HFF-Myc (cell line): ENCODE data around the gene WSB1.

Experiments
- DNase-seq: peaks from one replicate; pipeline ENCODE4 v3.0.0-alpha.2; 2011; ENCODE audit warnings: low read depth; ENCODE audit errors: extremely low read depth
- H3K4me3 ChIP-seq: replicated peaks from 2 replicates; pipeline ENCODE4 v1.5.1; 2011; ENCODE audit warnings: low read depth, mild to moderate bottlenecking, control low read depth, low read length
- TF ChIP-seq, protein P1 (sequence below): IDR thresholded peaks from 2 replicates; pipeline ENCODE4 v1.5.1; 2012; ENCODE audit warnings: mild to moderate bottlenecking, low read depth, low read length, control low read depth; ENCODE audit errors: missing control alignments

The WSB1 gene

DNA sequence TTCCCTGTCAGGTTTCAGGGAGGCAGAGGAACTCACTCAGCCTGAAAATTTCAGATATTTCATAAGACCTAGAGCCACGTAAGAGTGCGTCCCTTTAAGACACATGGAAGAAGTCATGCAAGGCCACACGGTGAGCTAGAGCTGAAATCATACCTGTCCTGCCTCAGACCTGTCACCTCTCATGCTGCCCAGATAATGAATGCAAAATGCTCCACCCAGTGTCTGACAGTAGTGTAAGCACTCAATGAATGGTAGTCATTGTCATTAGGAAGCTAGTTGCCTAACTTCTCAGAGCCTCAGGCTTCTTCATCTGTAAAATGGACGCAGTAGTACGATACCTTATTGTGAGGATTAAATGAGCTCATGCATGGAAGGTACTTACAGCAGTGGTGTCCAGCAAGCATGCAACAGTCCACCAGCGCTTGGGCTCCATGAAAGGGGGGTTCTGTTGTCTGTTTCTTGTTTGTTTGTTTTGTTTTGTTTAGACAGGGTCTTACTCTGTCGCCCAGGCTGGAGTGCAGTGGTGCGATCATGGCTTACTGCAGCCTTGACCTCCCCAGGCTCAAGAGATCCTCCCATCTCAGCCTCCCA lies 60.7 kb downstream of the WSB1 start:
- TF ChIP-seq, protein P1, sequence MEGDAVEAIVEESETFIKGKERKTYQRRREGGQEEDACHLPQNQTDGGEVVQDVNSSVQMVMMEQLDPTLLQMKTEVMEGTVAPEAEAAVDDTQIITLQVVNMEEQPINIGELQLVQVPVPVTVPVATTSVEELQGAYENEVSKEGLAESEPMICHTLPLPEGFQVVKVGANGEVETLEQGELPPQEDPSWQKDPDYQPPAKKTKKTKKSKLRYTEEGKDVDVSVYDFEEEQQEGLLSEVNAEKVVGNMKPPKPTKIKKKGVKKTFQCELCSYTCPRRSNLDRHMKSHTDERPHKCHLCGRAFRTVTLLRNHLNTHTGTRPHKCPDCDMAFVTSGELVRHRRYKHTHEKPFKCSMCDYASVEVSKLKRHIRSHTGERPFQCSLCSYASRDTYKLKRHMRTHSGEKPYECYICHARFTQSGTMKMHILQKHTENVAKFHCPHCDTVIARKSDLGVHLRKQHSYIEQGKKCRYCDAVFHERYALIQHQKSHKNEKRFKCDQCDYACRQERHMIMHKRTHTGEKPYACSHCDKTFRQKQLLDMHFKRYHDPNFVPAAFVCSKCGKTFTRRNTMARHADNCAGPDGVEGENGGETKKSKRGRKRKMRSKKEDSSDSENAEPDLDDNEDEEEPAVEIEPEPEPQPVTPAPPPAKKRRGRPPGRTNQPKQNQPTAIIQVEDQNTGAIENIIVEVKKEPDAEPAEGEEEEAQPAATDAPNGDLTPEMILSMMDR = no peak
- no peak for DNase-seq
- H3K4me3 ChIP-seq = peak overlapping the region; percentile 68

DNA sequence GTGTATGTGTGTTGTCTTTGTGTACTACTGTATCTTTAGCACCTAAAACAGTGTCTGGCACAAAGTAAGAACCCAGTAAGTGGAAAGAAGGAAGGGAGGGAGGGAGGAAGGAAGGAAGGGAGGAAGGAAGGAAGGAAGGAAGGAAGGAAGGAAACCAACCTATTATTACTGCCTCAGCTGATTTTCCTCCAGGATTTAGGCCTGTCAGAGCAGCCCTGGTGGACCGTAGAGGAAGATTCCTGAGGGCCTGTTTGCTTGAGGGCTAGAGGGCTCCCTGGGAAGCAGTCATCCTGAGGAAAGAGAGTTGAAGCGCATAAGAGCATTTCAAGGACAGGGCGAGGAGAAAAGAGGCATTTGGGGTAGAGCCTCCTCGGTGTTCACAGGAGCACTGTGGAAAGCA lies 61.5 kb downstream of the WSB1 start:
- TF ChIP-seq, protein P1 = no peak
- DNase-seq = no peak
- H3K4me3 ChIP-seq = no peak overlapping the region

DNA sequence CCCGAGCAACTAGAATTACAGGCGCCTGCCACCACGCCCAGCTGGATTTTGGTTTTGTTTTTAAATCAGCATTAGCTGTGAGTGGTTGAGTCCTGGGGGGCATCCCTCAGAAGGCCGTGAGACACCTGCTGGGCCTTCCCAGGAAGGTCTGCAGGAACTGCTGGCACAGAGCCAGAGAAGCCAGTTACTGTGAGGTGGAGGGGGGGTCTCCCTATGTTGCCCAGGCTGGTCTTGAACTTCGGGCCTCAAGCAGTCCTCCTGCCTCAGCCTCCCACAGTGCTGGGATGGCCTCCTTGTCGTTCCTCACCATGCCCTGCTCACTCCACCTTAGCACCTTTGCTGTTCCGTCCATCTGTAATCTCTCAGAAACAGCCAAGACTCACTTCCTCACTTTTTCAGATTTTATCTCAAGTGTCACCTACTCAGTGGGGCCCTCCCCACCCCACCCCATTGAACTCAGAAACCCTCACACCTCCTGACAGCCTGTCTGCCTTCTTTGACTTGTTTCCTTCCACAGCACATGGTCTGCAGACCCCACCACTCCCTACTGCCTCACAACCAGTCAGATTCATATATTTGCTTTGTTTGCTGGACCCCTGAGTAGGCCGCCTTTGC lies 62.3 kb downstream of the WSB1 start:
- no peak for DNase-seq
- no peak overlapping the region for H3K4me3 ChIP-seq

DNA sequence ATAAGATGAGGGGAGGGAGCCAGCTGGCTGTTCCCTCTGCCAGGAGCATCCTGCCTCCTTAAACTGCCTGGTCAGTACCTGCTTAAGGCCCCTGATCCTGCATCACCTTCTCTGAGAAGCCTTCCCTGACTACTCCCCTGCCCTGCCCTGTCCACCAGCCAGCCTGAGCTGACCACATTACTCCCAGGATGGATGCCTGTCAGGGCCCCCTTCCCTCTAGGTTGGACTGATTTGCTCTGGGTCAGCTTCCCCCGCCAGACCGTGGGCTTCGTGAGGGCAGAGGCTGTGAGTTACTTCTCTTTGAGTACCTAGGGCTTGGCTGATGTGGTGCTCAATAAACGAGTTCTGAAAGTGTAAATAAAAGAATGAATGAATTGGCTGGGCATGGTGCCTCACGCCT lies 63.3 kb downstream of the WSB1 start:
- H3K4me3 ChIP-seq = no peak overlapping the region
- TF ChIP-seq, protein P1 = no peak
- DNase-seq = no peak

More for the DNA sequence above, 62.3 kb downstream of the WSB1 start:
- TF ChIP-seq, protein P1 = no peak

DNA sequence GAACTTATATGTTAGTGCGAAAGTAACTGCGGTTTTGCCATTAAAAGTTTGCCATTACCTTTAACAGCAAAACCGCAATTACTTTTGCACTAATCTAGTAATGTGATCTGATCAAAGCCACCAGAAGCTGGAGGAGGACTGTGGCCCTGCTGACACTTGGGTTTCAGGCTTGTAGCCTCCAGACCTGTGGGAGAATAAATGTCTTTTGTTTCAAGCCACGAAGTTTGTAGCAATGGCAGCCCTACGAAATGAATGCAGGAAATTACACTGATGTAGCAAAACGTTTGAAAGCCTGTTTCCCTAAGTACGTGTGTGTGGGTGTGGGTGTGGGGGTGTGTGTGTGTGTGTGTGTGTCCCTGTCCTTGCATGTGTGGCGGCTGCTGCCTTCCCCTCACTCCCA lies 66.6 kb downstream of the WSB1 start:
- TF ChIP-seq, protein P1 = no peak
- no peak overlapping the region for H3K4me3 ChIP-seq
- no peak for DNase-seq

DNA sequence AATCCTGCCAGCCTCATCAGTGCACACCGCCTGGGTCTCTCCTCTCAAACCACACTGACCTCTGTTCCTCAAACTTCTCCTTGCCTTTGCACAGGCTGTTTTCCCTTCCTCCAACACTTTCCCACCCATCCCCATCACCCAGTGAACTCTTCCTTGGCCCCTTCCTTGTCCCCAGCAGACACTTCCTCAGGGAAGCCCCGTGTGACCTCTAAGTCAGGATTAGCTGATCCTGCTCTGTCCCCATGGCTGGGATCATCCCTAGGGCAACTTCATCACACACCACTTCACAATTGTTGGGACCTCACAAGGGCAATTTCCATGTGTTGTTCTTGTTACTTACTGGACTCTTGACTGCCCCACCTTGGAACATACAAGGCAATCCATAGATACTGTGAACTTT lies 67.8 kb downstream of the WSB1 start:
- TF ChIP-seq, protein P1 = no peak
- no peak overlapping the region for H3K4me3 ChIP-seq
- DNase-seq = no peak
